ENCODE results near the gene MCEE.

The MCEE gene

GRCh38 chr2:71074893-71075395, 55.1 kb downstream of the MCEE start:
- no peak for DNase-seq

GRCh38 chr2:71073475-71073874, 56.6 kb downstream of the MCEE start:
- DNase-seq, result no peak

- DNase-seq, result no peak
Measured at GRCh38 chr2:71072492-71072891, 57.5 kb downstream of the MCEE start.

GRCh38 chr2:71071681-71072398, 58.2 kb downstream of the MCEE start:
- peak; percentile 70 for DNase-seq

- DNase-seq, result no peak
Measured at GRCh38 chr2:71070294-71071093, 59.5 kb downstream of the MCEE start.

- no peak for DNase-seq
Measured at GRCh38 chr2:71069376-71069775, 60.7 kb downstream of the MCEE start.

- DNase-seq, result peak; percentile 97
Measured at GRCh38 chr2:71068218-71069035, 61.6 kb downstream of the MCEE start, which contains the start of gene NAGK. Gene NAGK, plus strand, starts transcription at chr2:71068648. Its CDS starts 36 bp downstream, at chr2:71068684.

GRCh38 chr2:71067567-71068217, 62.3 kb downstream of the MCEE start:
- no peak for DNase-seq

- no peak for DNase-seq
Measured at GRCh38 chr2:71066856-71067255, 63.2 kb downstream of the MCEE start.

GRCh38 chr2:71064754-71065621, 65.0 kb downstream of the MCEE start:
- no peak for DNase-seq

GRCh38 chr2:71064110-71064611, 65.9 kb downstream of the MCEE start:
- DNase-seq, result no peak

- no peak for DNase-seq
Measured at GRCh38 chr2:71063216-71063615, 66.8 kb downstream of the MCEE start.

- DNase-seq, result no peak
Measured at GRCh38 chr2:71060871-71061270, 69.2 kb downstream of the MCEE start.

GRCh38 chr2:71060211-71060610, 69.8 kb downstream of the MCEE start:
- DNase-seq, result no peak

Data from activated CD4-positive, alpha-beta T cell treated with anti-CD3 and anti-CD28 coated beads, Interleukin-2, Interleukin-6, amounts not matched to agents 100 ng/mL and 50 ng/mL, durations not matched to agents 16 hours and 8 hours (primary cell).